Measurements from ENCODE around the gene CBX7.
A peak's percentile ranks its signal among the peaks of the same experiment; 100 is the strongest.

Gene CBX7

DNA sequence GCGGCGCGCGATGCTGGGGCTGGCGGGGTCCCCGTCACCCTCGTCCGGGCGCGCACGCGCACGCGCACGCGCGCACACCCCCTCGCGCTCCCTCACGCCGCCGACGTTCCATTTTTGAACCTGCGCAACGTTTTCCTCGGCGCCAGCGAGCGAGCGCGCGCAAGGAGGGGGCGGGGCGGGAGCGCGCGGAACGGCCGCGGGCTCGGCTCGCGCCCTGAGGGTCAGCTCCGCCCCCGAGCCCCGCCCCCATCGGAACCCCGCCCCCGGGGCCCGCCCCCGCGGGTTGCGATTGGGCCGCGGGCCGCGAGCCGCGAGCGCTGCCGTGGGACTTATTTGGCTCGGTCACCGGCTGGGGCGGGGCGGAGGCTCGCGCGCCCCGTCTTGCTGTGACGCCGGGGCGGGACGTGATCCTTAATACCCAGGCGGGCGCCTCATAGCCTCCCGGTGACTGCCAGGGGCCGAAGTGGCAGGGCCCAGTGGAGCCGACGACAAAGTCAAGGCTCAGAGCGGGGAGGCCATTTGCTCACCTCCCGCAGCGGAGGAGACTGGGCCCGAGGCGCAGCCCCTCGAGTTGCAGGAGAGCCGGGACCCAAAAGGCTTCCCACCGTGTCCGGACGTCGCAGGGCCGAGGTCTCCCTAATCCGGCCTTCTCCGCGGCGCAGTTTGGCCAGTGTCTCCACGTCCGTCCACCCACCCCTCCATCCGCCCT is at the start of gene CBX7:
Gene CBX7 (minus strand): TSS at position 170 of the 709 bp plus-strand sequence. CDS start 236 bp downstream, outside the sequence.
- Histone ChIP-seq H3K9me3 (ENCODE audit: severe bottlenecking) (no peaks in the 10 kb centered on the region), H3K36me3 (peaks cover 7% of the 10 kb centered on the region), H3K27me3 (ENCODE audit: insufficient read depth, low read depth, severe bottlenecking) (no peaks in the 10 kb centered on the region), H3K4me3 (ENCODE audit: low read depth, low read length) (peak within 1 kb of the TSS; percentile 76), H3K27ac (peak within 1 kb of the TSS; percentile 90)
- TF ChIP-seq, protein P1, sequence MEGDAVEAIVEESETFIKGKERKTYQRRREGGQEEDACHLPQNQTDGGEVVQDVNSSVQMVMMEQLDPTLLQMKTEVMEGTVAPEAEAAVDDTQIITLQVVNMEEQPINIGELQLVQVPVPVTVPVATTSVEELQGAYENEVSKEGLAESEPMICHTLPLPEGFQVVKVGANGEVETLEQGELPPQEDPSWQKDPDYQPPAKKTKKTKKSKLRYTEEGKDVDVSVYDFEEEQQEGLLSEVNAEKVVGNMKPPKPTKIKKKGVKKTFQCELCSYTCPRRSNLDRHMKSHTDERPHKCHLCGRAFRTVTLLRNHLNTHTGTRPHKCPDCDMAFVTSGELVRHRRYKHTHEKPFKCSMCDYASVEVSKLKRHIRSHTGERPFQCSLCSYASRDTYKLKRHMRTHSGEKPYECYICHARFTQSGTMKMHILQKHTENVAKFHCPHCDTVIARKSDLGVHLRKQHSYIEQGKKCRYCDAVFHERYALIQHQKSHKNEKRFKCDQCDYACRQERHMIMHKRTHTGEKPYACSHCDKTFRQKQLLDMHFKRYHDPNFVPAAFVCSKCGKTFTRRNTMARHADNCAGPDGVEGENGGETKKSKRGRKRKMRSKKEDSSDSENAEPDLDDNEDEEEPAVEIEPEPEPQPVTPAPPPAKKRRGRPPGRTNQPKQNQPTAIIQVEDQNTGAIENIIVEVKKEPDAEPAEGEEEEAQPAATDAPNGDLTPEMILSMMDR (IDR thresholded peaks at IDR 0.05; ENCODE audit: low read depth, low read length) = no peak
- DNase-seq = peak; percentile 94

DNA sequence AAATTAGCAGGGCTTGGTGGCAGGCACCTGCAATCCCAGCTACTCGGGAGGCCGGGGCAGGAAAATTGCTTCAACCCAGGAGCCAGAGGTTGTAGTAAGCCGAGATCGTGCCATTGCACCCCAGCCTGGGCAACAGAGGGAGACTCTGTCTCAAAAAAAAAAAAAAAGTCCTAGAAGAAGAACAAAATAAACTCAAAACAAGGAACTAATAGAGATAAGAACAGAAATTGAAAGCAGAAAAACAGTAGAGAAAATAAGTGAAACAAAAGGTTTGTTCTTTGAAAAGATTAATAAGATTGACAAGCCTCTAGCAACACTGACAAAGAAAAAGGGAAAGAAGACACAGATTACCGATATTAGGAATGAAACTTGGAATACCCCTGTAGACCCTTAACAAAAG is 45.1 kb upstream of the CBX7 start:
- DNase-seq = no peak
- no peak overlapping the region for H3K4me3 ChIP-seq (ENCODE audit: low read depth, low read length)
- TF ChIP-seq, protein P1 (IDR thresholded peaks at IDR 0.05; ENCODE audit: low read depth, low read length) = no peak

DNA sequence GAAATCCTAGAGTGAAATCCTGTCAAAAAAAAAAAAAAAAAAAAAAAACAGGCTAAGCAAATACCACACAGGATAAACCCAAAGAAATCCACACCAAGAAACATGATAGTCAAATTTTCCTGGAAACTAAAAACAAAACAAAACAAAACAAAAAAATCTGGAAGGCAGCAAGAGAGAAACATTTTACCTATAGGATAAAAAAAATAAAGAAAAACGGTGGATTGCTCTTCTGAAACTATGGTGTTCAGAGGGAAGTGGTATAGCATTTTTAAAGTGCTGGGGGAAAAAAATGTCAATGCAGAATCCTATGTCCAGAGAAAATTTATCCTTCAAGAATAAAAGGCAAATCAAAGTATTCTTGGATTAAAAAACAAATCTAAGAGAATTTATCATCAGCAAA is 41.6 kb upstream of the CBX7 start:
- DNase-seq = no peak
- no peaks in the 10 kb centered on the region for H3K9me3 ChIP-seq (ENCODE audit: severe bottlenecking)
- H3K27ac ChIP-seq = no peak overlapping the region
- TF ChIP-seq, protein P1 (IDR thresholded peaks at IDR 0.05; ENCODE audit: low read depth, low read length) = no peak
- no peaks in the 10 kb centered on the region for H3K36me3 ChIP-seq
- no peaks in the 10 kb centered on the region for H3K27me3 ChIP-seq (ENCODE audit: insufficient read depth, low read depth, severe bottlenecking)
- H3K4me3 ChIP-seq (ENCODE audit: low read depth, low read length) = no peak overlapping the region

More for the DNA sequence above, 45.1 kb upstream of the CBX7 start:
- no peaks in the 10 kb centered on the region for H3K27me3 ChIP-seq (ENCODE audit: insufficient read depth, low read depth, severe bottlenecking)
- H3K9me3 ChIP-seq (ENCODE audit: severe bottlenecking) = no peaks in the 10 kb centered on the region
- no peaks in the 10 kb centered on the region for H3K36me3 ChIP-seq
- no peak overlapping the region for H3K27ac ChIP-seq

DNA sequence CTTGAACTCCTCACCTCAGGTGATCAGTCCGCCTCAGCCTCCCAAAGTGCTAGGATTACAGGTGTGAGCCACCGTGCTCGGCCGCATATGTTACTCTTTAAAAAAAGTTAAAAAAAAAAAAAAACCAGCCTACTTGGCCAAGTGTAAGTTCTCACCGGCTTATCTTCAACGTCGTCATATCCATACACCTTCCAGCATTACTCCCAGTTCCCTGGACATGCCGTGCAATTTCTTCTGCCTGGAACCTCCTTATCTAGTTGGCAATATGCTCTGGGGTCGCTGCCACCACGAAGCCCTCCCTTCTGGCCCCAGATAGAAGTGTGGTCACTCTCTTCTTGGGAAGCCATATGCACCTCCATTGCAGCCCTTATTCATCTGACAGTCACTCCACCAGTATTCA is 36.3 kb upstream of the CBX7 start:
- no peak overlapping the region for H3K4me3 ChIP-seq (ENCODE audit: low read depth, low read length)
- H3K9me3 ChIP-seq (ENCODE audit: severe bottlenecking) = peaks cover 5% of the 10 kb centered on the region
- no peaks in the 10 kb centered on the region for H3K27me3 ChIP-seq (ENCODE audit: insufficient read depth, low read depth, severe bottlenecking)
- no peaks in the 10 kb centered on the region for H3K36me3 ChIP-seq
- TF ChIP-seq, protein P1 (IDR thresholded peaks at IDR 0.05; ENCODE audit: low read depth, low read length) = no peak
- H3K27ac ChIP-seq = no peak overlapping the region
- no peak for DNase-seq

DNA sequence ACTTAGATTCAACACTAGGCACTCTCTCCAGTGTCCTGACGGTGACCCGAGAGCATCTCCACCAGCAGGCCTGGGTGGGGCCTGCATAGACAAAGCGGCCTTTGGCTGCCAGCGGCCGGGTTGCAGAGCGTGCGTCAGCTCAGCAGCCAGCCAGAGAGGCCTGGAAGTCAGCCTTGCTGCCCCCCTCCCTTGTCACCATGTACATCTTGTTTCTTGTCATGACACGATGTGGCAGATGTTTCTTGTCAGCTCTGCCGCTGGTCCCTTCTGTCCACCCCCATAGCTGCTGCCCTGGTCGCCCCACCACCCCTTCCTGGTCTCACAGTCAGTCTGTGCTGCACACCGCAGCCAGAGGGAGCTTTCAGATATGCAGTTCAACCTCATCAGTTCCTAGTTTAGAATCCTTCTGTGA is 33.1 kb upstream of the CBX7 start:
- no peaks in the 10 kb centered on the region for H3K27me3 ChIP-seq (ENCODE audit: insufficient read depth, low read depth, severe bottlenecking)
- no peak overlapping the region for H3K27ac ChIP-seq
- DNase-seq = no peak
- TF ChIP-seq, protein P1 (IDR thresholded peaks at IDR 0.05; ENCODE audit: low read depth, low read length) = no peak
- H3K4me3 ChIP-seq (ENCODE audit: low read depth, low read length) = no peak overlapping the region
- H3K36me3 ChIP-seq = no peaks in the 10 kb centered on the region
- H3K9me3 ChIP-seq (ENCODE audit: severe bottlenecking) = peaks cover 5% of the 10 kb centered on the region

Measured in WERI-Rb-1 (cell line).